Measurements from ENCODE around the gene OR4X1.

GRCh38 chr11:48237727-48238126, 25.9 kb upstream of the OR4X1 start:
- TF ChIP-seq, protein P1, sequence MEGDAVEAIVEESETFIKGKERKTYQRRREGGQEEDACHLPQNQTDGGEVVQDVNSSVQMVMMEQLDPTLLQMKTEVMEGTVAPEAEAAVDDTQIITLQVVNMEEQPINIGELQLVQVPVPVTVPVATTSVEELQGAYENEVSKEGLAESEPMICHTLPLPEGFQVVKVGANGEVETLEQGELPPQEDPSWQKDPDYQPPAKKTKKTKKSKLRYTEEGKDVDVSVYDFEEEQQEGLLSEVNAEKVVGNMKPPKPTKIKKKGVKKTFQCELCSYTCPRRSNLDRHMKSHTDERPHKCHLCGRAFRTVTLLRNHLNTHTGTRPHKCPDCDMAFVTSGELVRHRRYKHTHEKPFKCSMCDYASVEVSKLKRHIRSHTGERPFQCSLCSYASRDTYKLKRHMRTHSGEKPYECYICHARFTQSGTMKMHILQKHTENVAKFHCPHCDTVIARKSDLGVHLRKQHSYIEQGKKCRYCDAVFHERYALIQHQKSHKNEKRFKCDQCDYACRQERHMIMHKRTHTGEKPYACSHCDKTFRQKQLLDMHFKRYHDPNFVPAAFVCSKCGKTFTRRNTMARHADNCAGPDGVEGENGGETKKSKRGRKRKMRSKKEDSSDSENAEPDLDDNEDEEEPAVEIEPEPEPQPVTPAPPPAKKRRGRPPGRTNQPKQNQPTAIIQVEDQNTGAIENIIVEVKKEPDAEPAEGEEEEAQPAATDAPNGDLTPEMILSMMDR (IDR thresholded peaks at IDR 0.05; ENCODE audit: insufficient read depth, low read depth, low read length): no peak
- no peak for TF ChIP-seq EZH2 (IDR thresholded peaks at IDR 0.05; ENCODE audit: insufficient read depth, low read length)
